NCI-H1092 (cell line): ENCODE measurements around the gene LIPF.
"Not testable (repeated sequence)": the region's sequence is repeated elsewhere in the genome, so short reads cannot be mapped to it uniquely, and the experiment has no call there.

Experiments
- DNase-seq: peaks from one replicate; lab custom pipeline; 2025; lab: John Stamatoyannopoulos, UW

The LIPF gene

GRCh38 chr10:88664142-88664541, at the start of gene LIPF:
LIPF (plus strand) TSS chr10:88664442; CDS start chr10:88667298, 2,856 bp downstream.
- DNase-seq = no peak

GRCh38 chr10:88616250-88616977, 47.8 kb upstream of the LIPF start:
- DNase-seq = no peak

- no peak for DNase-seq
These were observed 46.4 kb upstream of the LIPF start for GRCh38 chr10:88617772-88618300.

- no peak for DNase-seq
These were observed 45.7 kb upstream of the LIPF start for GRCh38 chr10:88618496-88618895.

GRCh38 chr10:88620441-88620840, 43.8 kb upstream of the LIPF start:
- DNase-seq = no peak

GRCh38 chr10:88623835-88624234, 40.4 kb upstream of the LIPF start:
- no peak for DNase-seq

GRCh38 chr10:88624840-88625239, 39.4 kb upstream of the LIPF start:
- DNase-seq = no peak

GRCh38 chr10:88640186-88640585, 24.1 kb upstream of the LIPF start:
- DNase-seq = no peak

- no peak for DNase-seq
These were observed 22.0 kb upstream of the LIPF start for GRCh38 chr10:88642209-88642608.

- DNase-seq = no peak
These were observed 21.3 kb upstream of the LIPF start for GRCh38 chr10:88642963-88643362.

- no peak for DNase-seq
These were observed 17.1 kb upstream of the LIPF start for GRCh38 chr10:88647061-88647615.

GRCh38 chr10:88651101-88651551, 13.1 kb upstream of the LIPF start:
- no peak for DNase-seq

- DNase-seq = no peak
These were observed 11.6 kb upstream of the LIPF start for GRCh38 chr10:88652616-88653015.

- DNase-seq = no peak
These were observed 6.3 kb upstream of the LIPF start for GRCh38 chr10:88657901-88658300.

GRCh38 chr10:88659725-88660597, 4.3 kb upstream of the LIPF start:
- no peak for DNase-seq

GRCh38 chr10:88660598-88660884, 3.7 kb upstream of the LIPF start:
- DNase-seq = no peak

- DNase-seq = no peak
These were observed 3.2 kb upstream of the LIPF start for GRCh38 chr10:88661018-88661417.

- DNase-seq = no peak
These were observed 2.7 kb upstream of the LIPF start for GRCh38 chr10:88661577-88661976.

- not testable (repeated sequence) for DNase-seq
These were observed 1.1 kb upstream of the LIPF start for GRCh38 chr10:88663153-88663552.

- no peak for DNase-seq
These were observed 4.2 kb downstream of the LIPF start for GRCh38 chr10:88668465-88668864.

- DNase-seq = no peak
These were observed 6.3 kb downstream of the LIPF start for GRCh38 chr10:88670497-88670896.

GRCh38 chr10:88672041-88672440, 7.8 kb downstream of the LIPF start:
- no peak for DNase-seq
